Left lung (tissue), 10 donors: ENCODE results near the gene SSUH2. TPM values are rescaled to one million over a fixed set of nuclear protein-coding genes. Genes with fewer than 3 reads are reported as not detected.

Experiments
- ATAC-seq: fragments of 200-7000 bp; cut with Tn5 transposase; one replicate; pipeline ENCODE4 v1.9.1; 2020; ENCODE audit warnings: moderate library complexity
- DNase-seq, 4 donors: peaks; one replicate each; pipeline ENCODE4 v3.0.0-alpha.2; 2013 to 2020
- H3K27ac ChIP-seq, 2 donors: fragments of 200-600 bp; sonication (generic) in 1 of 2; one replicate each; pipeline versions ENCODE4 v1.5.0 to v1.8.0; 2020 to 2021
- H3K27me3 ChIP-seq, 2 donors: fragments of 200-600 bp; sonication (generic) in 1 of 2; one replicate each; pipeline versions ENCODE4 v1.5.0 to v1.8.0; 2020 to 2021
- H3K36me3 ChIP-seq, 2 donors: fragments of 200-600 bp; sonication (generic) in 1 of 2; one replicate each; pipeline versions ENCODE4 v1.5.0 to v1.8.0; 2020 to 2021
- H3K4me1 ChIP-seq, 2 donors: fragments of 200-600 bp; one replicate each; pipeline ENCODE4 v1.8.0; 2021
- H3K4me3 ChIP-seq, 2 donors: fragments of 200-600 bp; sonication (generic) in 1 of 2; one replicate each; pipeline versions ENCODE4 v1.5.0 to v1.8.0; 2020 to 2021; ENCODE audit warnings: mild to moderate bottlenecking in 1 of 2
- H3K9me3 ChIP-seq, 2 donors: fragments of 200-600 bp; sonication (generic) in 1 of 2; one replicate each; pipeline versions ENCODE4 v1.5.0 to v1.8.0; 2020 to 2021
- CTCF ChIP-seq, 2 donors: fragments of 200-600 bp; sonication (generic) in 1 of 2; IDR thresholded peaks; one replicate each; pipeline versions ENCODE4 v1.5.0 to v1.8.0; 2021; ENCODE audit warnings: antibody characterized with exemption in 2 of 2
- intact Hi-C, 2 donors: fragments of 100-400 bp; cut with DNase I; formaldehyde crosslinking; loops; one replicate each; pipeline versions ENCODE4 v1.11.2 to v1.14.2; 2022
- polyA plus RNA-seq, 6 donors: library from polyadenylated mRNA; unstranded; fragments of 120-200 nt; gene quantifications; one replicate each; pipeline ENCODE4 v1.2.1, GENCODE V29; 2013; ENCODE audit not compliant: insufficient read length in 6 of 6
- total RNA-seq, 2 donors: library from RNA; stranded (reverse); fragmentation: NEBNext Ultra II Directional; extraction: Animal tissue kit (Norgen Biotek cat#: 25700); gene quantifications; one replicate each; pipeline ENCODE4 v1.2.1, GENCODE V29; 2021
- donor health status: DM: no; HTN: yes; CAD: no.
- donor health status: DM: no; HTN: no; CAD: no.

SSUH2 gene
- total and polyA plus RNA-seq, 8 donors: 0.29 to 3.1 (median 1.8) TPM

GRCh38 chr3:8595252-8595651 is 49.3 kb downstream of the SSUH2 start:
- Histone ChIP-seq H3K9me3 (no peaks in the 10 kb centered on the region), H3K36me3 (no peaks in the 10 kb centered on the region), H3K4me3 (no peak overlapping the region), H3K27me3 (no peaks in the 10 kb centered on the region), H3K27ac (no peak overlapping the region), H3K4me1 (no peaks in the 10 kb centered on the region)
- no peak for ATAC-seq
- intact Hi-C loops: no loop called here
- no peak for DNase-seq
- no peak for TF ChIP-seq CTCF (IDR thresholded peaks at IDR 0.05)

DNA sequence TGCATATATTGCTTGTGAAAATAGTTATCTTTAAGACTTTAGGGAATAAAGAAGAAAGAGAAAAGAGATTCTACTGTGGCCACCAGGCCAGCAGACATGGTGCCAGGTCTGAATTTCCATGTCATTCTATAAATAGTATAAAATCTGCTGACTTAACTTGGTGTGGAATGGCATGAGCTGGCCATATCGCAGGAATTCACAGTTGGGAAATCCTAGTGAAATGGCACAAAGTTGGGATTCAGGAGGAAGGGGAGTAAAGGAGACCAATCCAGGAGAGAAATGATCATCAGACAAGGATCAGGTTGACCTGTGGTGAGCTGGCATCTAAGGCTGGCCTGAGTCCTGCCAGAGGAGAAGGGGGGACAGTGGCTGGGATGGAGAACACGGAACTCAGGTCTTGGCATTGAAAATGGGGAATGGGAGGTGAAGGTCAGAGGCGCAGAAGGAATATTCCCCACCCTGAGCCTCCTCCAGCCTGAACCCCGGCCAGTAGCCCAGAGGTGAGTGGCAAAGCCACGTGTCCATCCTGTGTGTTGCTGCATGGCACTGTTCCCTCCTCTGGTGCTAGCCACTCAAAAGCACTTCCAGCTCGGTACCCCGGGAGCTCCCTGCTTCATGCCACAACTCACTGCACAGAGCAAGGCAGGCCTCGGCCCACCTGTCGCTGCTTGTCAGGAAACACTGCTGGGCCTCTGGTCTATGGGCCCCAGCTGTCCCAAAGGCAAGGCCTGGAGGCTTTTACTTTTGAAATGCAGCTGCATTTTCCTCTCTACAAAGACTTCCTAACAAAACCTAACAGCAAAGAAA is 51.4 kb downstream of the SSUH2 start:
- no peaks in the 10 kb centered on the region for H3K4me1 ChIP-seq
- H3K36me3 ChIP-seq: no peaks in the 10 kb centered on the region
- intact Hi-C loops: no loop called here
- ATAC-seq (no peak), DNase-seq (no peak)
- H3K9me3 ChIP-seq: no peaks in the 10 kb centered on the region
- TF ChIP-seq CTCF (IDR thresholded peaks at IDR 0.05): no peak
- no peak overlapping the region for H3K4me3 ChIP-seq
- no peaks in the 10 kb centered on the region for H3K27me3 ChIP-seq
- no peak overlapping the region for H3K27ac ChIP-seq

DNA sequence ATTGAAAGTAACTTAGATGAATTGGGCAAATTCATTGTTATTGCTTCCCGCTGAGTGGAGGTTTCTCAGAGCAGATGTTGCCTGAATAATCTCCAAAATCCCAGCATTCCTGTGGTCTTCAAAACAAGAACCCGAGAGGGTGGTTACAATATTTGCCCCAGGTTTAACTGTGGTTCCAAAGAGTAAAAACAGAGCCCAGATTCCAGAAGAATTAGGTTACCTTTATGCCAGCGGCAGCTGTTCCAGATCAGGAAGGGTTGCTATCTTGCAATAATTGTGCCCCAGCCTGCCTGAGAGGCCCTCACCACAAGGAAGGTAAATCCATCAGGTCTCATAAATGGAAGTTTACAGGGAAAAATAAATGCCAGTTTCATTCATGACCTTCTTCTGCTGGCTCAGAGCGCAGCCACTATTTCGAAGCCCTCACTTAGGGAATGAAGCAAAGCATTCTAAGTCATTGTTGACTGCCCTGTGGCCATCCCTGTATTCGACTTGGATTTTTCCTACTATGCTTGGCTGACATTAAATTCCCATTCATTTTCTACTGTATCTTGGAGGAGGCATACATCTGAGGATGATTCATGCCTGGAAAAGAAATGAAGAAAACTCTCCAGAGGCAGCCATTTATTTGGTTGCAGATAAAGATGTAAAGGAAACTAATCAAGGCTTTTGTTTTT is 54.6 kb downstream of the SSUH2 start:
- Histone ChIP-seq H3K4me3 (no peak overlapping the region), H3K27ac (no peak overlapping the region), H3K4me1 (no peaks in the 10 kb centered on the region), H3K36me3 (no peaks in the 10 kb centered on the region), H3K9me3 (no peaks in the 10 kb centered on the region), H3K27me3 (no peaks in the 10 kb centered on the region)
- TF ChIP-seq CTCF (IDR thresholded peaks at IDR 0.05): no peak
- ATAC-seq: no peak
- no peak for DNase-seq
- intact Hi-C loops: no loop called here

- no peak for TF ChIP-seq CTCF (IDR thresholded peaks at IDR 0.05)
- intact Hi-C loops: no loop called here
- Histone ChIP-seq H3K27ac (no peak overlapping the region), H3K4me1 (no peaks in the 10 kb centered on the region), H3K4me3 (no peak overlapping the region), H3K27me3 (no peaks in the 10 kb centered on the region), H3K9me3 (no peaks in the 10 kb centered on the region), H3K36me3 (no peaks in the 10 kb centered on the region)
- DNase-seq: no peak
- ATAC-seq: no peak
Measured at GRCh38 chr3:8584661-8585060, 59.9 kb downstream of the SSUH2 start.

DNA sequence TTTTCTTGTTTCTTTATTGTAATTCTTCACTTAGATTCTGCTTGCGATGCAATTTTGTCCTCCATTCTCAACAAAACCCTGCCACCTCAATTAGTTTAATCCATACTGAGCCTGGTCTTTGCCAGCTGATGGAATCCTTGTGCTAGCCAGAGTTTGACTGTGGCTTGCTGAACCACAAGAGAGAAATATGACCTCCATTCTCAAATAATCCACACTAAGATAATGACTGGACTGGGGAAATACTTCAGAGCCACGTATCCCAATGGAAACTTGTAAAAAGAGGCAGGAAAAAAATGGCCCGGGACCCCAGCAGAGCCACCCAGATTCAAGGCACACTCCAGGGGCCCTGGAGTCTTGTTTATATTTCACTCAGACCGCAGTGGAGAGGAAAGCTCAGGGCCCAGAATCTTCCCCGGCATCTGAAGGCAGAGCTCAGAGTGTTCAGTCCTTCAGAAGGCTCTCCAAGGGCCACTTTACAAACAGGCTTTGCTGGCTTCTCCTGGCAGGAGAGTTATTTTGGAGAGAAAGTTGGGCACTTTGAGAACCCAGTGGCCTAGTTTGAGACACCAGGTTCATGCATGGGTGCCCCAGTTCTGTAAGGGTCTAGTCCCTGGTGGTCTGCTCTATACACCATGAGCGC is 62.7 kb downstream of the SSUH2 start:
- peak overlapping the region in 1 of 2 donors; percentile 43 for H3K27ac ChIP-seq
- no peak for TF ChIP-seq CTCF (IDR thresholded peaks at IDR 0.05)
- no peaks in the 10 kb centered on the region for H3K27me3 ChIP-seq
- H3K9me3 ChIP-seq: no peaks in the 10 kb centered on the region
- peak; percentile 90 for ATAC-seq
- peak in 2 of 4 donors; percentile 48 to 52 for DNase-seq
- H3K4me1 ChIP-seq: no peaks in the 10 kb centered on the region
- no peak overlapping the region for H3K4me3 ChIP-seq
- no peaks in the 10 kb centered on the region for H3K36me3 ChIP-seq
- intact Hi-C loops: no loop called here
